Activated CD8-positive, alpha-beta memory T cell treated with anti-CD3 and anti-CD28 coated beads for 48 hours (primary cell): ENCODE results near the gene ALG3.
"Not testable (repeated sequence)": the region's sequence is repeated elsewhere in the genome, so short reads cannot be mapped to it uniquely, and the experiment has no call there.

Experiments
- DNase-seq, 3 experiments: peaks; one replicate each; pipeline ENCODE4 v3.0.0-alpha.2; 2020; ENCODE audit warnings: low read depth in 2 of 3, low spot score in 2 of 3

ALG3 gene

DNA sequence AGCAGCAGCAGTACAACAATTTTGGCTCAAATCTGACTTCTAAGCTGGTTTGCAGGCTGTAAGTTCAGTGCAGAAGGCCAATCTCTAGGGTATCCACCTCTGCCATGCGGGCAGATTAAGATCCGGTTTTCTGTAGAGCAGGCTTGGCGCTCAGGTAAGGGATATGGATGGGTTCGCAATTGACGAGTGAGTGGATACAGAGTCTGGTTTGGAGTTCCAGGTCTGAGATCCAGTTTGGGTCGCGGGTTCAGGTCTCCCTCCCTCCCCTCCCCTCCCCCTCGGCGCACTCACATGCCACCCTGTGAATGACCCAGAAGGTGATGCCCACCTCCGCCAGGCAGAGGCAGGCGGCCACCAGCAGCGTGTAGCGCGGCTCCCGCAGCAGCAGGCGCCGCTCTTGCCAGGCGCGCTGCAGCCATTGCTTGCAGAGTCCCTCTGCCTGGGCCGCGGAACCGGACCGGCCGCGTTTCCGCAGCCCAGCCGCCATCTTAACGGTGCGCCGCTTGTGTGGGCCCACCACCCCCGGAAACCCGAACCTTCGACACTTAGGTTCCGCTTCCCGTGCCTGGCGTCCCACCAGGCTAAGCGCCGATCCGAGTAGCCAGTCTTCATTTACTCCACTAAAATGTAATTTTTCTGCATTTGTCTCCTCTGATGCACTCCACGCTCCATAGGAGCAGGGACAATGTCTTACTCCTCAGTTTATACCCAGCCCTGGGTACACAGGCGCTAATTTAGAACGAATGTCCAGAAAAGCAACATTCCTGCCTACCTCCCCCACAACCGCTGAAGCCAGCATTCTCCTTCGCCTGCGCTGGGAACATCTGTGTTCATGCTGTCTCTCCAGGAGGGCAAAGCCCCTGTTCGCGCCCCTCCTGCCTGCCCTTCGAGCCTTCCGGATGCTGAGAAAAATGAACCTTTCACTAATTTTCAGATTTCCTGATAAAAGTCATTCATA, at the start of gene ALG3:
ALG3 (minus strand) TSS at position 509 of the 958 bp plus-strand sequence; CDS start at position 487, 22 bp downstream.
- peak; percentile 73 to 84 (median 74) for DNase-seq

DNA sequence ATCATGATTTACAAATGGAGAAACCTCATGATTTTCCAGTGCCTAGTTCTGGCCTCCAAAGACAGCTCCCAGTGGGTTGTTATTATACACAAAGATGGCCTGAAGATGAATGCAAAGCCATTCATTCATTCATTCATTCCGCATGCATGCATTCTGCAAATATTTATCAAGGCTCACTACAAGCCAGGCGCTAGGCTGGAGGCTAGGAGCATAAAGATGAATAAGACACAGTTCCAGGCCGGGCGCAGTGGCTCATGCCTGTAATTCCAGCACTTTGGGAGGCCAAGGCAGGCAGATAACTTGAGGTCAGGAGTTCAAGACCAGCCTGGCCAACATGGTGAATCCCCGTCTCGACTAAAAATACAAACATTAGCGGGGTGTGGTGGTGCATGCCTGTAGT, 47.9 kb upstream of the ALG3 start:
- no peak for DNase-seq

DNA sequence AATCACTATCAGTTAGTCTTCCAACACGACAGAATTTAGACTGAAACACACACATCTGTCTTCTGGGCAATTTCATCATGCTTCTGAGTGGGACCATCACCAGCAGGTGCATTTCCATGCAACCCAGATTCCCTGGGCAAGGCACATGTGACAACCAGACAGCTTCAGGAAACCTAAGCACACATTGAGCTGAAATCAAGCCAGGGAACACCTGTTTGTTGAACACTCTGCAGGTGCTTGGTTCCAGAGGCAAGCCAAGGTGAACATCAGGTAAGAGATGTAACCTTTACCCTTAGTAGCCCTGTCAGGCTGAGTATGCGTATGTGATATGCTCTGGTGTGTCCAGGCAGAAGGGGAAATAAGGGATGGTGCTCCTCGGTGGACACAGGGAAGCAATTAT, 47.0 kb upstream of the ALG3 start:
- DNase-seq = no peak

DNA sequence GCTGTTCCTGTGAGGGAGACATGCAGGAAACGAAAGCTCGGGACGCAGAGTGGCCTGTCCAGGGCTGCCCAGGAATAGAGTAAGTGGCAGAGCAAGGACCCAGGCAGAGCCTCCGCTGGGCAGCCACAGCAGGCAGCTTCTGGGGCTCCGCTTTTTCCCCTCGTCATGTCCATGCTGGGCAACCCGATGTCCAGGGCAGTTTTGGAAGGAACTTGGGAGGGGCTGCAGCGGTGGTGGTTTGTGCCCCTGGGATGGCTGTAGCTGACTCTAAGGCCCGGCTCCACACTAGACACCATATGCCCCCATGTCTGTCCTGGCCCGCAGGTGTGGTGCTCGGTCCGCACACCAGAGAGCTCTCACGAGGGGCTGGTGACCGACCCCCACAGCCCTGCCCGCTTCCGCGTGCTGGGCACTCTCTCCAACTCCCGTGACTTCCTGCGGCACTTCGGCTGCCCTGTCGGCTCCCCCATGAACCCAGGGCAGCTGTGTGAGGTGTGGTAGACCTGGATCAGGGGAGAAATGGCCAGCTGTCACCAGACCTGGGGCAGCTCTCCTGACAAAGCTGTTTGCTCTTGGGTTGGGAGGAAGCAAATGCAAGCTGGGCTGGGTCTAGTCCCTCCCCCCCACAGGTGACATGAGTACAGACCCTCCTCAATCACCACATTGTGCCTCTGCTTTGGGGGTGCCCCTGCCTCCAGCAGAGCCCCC, 43.1 kb upstream of the ALG3 start:
- no peak for DNase-seq

DNA sequence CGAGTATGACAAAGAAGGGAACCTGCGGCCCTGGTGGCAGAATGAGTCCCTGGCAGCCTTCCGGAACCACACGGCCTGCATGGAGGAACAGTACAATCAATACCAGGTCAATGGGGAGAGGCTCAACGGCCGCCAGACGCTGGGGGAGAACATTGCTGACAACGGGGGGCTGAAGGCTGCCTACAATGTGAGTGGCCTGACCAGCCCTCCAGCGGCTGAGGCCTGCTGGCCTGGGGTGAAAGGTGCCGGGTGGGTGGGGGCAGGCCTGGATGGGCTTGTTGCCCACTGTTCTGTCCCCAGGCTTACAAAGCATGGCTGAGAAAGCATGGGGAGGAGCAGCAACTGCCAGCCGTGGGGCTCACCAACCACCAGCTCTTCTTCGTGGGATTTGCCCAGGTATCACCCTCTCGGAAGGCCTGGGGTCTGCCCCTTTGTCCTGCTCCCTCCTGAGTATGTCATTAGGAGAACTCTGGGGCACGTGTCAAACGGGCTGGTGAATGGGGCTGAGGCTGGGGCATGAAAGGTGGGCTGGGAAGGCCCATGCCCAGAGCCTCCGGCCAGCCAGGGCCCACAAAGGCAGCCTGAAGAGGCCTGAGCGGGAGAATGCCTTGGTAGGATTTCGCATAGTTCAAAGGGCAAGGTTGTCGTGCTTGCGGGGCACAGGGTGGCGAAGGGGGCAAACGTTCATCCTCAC, 42.4 kb upstream of the ALG3 start:
- DNase-seq = no peak

DNA sequence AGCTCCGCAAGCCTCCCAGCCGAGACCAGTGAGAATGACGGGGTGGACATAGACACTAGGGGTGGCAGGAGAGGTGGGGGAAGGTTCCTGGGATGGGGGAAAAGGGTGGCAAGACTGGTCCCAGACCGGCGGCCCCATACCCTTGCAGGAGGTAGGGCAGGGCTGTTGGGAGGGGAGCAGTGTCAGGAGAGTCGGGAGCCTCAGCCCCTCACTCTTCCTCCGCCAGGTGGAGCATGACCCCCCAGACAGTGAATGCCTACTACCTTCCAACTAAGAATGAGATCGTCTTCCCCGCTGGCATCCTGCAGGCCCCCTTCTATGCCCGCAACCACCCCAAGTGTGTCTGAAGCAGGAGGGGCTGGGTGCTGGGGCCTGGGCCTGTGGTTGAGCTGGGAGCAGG, 41.6 kb upstream of the ALG3 start:
- no peak for DNase-seq

DNA sequence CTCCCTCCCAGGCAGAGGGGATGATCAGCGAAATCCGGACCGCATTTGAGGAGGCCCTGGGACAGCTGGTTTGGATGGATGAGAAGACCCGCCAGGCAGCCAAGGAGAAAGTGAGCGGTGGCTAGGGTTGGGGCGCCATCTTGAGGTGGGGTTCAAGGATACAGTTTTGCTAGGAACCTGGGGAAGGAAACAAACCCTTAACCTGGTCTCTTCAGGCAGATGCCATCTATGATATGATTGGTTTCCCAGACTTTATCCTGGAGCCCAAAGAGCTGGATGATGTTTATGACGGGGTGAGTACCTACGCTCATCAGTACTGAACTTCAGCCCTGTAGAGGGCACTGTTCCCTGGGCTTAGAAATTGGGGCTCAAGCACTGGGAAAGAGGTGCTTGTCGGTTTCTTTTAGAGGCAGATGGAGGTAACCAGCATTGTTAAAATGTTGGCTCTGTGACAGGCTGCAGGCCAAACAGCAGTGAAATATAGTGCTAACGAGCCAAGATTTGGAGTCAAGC, 40.7 kb upstream of the ALG3 start:
- peak; percentile 31 to 50 (median 49) for DNase-seq

DNA sequence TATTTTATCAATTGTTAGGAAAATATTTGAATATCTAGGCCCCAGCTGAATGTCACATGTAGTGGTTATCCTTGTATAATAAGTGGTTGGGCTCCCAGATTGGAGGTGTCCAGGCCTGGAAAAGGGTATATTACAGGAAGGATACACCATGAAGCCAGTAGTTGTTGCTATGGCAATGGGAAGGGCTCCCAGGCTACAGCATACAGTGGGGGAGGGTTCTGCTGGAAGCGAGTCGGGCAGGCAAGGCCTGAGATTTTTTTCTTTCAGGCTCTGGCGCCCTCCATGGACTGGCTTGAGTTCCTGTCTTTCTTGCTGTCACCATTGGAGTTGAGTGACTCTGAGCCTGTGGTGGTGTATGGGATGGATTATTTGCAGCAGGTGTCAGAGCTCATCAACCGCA, 35.9 kb upstream of the ALG3 start:
- DNase-seq = no peak

DNA sequence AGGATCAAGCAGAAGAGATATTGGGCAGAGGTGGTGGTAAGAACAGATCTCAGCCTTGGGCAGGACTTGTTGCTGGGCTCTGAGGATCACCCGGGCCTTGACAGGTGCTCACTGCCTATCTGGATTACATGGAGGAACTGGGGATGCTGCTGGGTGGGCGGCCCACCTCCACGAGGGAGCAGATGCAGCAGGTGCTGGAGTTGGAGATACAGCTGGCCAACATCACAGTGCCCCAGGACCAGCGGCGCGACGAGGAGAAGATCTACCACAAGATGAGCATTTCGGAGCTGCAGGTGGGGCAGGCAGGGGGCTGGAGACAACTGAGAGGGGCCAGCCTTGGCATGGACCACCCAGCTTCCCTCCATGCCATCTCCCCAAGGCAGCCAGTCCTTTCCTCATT, 34.9 kb upstream of the ALG3 start:
- DNase-seq = no peak

DNA sequence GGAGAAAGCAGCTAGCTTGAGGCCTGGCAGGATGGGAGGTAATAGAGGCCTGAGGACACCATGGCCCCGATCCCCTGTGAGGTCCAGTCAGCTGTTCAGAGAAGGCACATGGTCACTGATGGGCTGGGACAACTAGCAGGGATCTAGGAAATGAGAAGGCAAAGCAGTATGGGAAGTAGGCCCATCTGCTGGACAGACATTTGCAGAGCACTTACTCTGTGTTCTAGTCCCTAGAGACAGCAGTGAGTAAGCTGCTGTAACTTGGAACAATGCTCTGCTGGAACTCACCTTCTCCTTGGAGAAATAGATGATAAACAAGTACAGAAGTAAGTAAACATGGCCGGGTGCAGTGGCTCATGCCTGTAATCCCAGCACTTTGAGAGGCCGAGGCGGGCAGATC, 34.2 kb upstream of the ALG3 start:
- no peak for DNase-seq

DNA sequence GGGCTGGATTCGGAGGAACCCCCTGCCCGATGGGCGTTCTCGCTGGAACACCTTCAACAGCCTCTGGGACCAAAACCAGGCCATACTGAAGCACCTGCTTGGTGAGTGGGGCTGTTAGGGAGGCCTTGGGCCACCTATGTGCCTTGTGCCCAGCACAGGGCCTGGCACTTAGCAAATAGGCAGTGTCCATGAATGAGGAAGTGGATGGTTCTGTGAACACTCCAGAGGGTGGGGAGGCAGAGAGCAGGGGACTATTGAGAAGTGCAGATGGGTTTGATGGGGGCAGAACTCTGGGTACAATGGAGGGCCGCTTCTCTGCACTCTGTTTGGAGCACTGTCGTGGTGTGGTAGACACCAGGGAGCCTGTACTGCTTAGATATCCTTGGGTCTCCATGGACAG, 28.6 kb upstream of the ALG3 start:
- DNase-seq = no peak

DNA sequence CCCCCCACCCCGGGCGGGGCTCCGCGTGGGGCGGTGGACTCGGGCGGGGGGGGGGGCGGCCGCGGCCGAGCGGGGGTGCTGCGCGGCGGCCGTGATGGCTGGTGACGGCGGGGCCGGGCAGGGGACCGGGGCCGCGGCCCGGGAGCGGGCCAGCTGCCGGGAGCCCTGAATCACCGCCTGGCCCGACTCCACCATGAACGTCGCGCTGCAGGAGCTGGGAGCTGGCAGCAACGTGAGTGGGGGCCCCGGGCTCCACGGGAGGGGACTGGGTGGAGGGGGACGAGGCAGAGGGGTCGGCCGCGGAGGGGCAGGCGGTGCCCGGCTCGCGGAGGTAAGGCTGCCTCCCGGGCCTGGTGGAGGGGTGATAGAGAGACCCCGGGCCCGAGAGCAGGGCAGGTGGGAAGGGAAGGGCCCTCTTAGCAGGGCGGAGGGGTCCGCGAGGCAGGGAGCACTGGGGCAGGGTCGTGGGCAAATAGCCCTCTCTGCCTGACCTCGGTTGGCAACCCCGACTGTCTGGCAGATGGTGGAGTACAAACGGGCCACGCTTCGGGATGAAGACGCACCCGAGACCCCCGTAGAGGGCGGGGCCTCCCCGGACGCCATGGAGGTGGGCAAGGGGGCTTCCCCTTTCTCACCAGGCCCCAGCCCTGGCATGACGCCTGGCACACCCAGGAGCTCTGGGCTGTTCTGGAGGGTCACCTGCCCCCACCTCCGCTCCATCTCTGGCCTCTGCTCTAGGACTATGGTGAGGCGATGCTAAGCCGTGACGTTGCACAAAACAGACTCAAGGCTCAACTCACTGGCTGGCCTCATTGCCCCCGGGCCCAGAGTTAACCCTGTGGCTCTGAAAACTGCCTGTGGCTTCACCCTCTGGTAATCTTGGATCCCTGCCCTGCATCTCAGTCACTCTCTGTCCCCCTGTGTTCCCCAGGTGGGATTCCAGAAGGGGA, 27.5 kb upstream of the ALG3 start, which contains the start of gene ECE2:
ECE2 (plus strand) TSS at position 62 of the 950 bp plus-strand sequence; CDS start at position 194, 132 bp downstream.
- no peak for DNase-seq

DNA sequence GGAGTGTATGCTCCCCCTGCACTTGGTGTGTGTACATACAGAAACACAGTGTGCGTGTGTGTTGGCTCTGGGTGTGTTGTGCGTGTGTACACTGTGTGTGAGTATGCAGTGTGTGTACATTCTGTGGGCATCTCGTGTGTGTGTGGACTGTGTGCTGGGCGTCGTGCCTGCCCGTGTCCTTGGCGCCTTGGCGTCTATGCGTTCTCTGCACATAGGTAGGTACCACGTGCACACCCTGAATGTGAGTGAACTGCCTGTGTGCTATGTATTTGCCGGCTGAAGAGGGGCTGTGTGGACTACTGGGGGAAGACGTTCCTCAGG, 26.6 kb upstream of the ALG3 start:
- DNase-seq = no peak

DNA sequence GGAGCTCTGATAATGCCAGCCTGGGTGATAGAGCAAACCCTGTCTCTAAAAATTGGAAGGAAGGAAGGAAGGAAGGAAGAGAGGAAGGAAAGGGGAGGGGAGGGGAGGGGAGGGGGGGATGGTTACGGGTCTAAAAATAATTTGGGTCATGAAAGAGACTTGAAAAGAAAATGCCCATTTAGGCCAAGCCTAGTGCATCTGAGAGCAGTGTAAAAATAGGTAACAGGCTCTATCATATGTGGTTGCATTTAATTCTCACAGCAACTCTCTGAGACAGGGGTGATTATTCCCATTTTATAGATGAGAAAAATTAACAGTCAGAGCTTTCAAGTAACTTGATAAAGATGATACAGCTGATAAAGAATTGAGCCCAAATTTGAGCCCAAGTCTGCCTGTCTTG, 23.5 kb upstream of the ALG3 start:
- DNase-seq = no peak

DNA sequence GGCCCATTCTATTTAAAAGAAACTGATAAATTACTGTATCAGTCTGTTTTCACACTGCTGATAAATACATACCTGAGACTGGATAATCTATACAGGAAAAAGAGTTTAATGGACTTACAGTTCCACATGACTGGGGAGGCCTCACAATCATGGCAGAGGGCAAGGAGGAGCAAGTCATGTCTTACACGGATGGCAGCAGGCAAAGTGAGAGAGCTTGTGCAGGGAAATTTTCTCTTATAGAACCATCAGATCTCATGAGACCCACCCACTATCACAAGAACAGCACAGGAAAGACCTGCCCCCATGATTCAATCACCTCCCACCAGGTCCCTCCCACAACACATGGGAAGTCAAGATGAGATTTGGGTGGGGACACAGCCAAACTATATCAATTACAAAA, 18.5 kb upstream of the ALG3 start:
- DNase-seq = not testable (repeated sequence)

DNA sequence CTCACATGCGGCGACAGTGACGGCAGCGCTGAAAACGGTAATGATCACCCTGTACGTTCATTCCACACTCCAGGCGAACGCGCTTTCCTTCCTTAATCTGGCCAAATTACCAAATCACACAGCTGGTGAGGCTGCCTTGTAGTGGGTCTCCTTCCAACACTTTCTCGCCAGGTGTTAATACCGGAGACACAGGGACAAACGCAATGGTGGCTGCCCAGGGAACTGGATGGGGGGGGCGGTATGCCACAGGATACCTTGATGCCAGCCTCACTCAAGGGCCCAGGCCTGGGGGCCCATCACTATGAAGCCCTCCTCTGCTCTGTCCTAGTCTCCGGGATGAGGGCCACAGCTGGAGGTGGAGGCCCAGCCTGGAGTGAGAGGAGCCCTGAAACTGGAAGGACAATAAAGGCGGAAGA, 14.0 kb upstream of the ALG3 start:
- DNase-seq = no peak

DNA sequence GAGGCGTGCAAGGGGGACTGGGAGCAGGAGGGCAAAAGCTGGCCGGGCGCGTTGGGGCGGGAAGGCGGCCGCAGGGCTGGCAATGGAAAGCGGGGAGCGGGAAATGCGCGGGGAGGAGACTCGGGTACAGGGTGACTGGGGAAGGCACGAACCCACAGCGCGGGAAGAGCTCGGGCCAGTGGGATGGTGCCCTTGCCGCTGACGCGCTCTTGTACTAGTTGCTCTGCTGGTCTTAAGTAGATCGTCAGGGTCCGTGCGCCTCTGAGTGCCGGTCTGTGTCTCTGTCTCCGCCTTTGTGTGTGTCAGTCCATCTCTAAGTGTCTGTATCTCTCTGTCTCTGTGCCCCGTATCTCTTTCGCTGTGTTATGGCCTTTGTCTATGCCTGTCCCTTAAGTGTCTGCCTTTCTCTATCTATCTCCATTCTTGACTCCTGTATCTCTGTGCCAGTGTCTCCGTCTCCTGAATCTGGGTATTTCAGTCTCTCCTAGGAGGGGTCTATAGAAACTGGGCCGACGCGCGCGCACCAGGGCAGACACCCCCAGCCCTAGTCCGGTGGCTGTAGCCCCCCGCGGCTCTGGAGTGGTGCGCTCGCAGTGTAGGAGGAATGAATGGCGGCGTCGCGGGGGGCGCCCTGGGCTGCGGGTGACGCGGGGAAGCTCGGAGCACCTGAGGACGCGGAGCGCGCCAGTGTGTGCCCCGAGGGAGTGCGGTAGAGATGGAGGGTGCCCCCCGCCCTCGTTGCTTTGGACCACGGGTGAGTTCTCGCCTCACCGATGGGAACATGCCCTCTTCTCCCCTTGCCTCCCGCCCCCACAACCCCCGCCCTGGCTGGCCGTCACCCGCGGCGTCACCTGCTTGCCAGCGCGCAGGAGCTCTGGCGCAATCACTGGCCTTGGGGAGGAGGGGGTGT, 13.3 kb upstream of the ALG3 start:
- no peak for DNase-seq

DNA sequence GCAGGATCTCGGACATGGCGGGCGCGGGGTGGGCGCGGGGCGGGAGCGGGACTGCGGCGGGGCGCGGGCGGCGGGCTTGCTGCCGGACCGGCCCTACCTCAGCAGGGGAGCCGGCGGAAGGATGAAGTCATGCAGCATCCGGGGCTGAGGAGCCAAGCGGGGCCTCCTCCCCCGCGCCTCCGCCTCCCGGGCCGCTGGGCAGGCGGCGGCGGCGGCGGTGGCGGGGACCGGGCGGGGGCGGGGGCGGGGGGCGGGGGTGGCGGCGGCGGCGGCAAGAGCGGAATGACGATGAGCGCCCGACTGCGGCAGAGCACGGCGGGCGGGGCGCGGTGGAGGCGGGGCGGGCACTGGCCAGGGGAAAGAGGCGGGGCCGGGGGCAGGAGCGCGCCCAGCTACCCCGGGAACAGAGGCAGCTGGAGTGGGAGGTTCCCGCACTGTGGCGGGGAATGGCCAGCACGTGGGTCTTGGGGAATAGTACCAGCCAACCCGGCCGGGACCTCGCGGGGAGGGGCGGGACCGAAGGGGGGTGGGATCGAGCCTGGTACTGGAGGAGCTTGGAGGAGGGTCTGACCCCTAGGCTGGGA, 12.6 kb upstream of the ALG3 start, which contains the start of gene CAMK2N2:
CAMK2N2 (minus strand) TSS at position 284 of the 584 bp plus-strand sequence; CDS start at position 16, 268 bp downstream.
- DNase-seq = no peak
